ENCODE measurements around the gene SPON2. TPM values are rescaled to one million over a fixed set of nuclear protein-coding genes. Genes with fewer than 3 reads are reported as not detected.
A peak's percentile ranks its signal among the peaks of the same experiment; 100 is the strongest.

The SPON2 gene
- total RNA-seq, 1 donor from 2014 or later = 3.4 TPM

DNA sequence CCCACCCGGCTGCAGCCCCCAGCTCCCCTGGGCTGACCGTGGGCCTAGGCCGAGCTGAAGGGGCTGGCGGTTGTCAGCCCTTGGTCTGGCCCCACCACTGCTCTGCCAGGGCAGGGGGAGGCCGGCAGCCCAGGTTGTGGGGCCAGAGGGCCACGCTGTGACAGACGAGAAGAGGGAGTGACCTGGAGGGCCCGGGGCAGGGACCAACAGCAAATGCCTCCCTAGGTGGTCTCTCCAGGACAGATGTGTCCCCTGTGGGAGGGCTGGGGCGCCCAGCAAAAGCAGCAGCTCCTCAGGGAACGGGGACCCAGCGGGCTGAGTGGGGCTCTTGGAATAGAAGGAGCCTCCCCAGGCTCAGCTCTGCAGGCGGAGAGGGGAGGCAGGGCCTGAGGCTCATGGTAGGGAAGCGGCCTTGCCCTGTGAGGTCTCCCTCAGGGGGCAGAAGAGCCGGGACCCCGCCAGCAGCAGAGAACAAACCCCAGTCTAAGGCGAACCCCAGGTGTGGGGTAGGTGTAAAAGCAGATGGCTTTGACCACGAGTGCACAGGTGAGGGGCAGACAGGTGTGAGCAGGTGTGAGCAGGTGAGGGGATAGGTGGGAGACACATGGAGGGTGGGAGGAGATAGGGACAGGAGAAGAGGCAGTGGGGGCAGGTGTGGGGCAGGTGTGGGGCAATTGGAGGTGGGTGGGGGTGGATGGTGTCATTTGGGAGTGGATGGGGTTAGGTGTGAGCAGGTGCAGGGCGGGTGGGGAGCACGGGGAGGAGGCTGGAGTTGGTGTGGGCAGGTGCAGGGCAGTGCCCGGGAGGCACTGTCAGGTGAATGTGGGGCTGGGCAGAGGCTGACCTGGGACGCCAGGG, 34.1 kb upstream of the SPON2 start:
- peak; percentile 13 for DNase-seq
- POLR2A ChIA-PET = no interaction called here
- TF ChIP-seq, protein P1, sequence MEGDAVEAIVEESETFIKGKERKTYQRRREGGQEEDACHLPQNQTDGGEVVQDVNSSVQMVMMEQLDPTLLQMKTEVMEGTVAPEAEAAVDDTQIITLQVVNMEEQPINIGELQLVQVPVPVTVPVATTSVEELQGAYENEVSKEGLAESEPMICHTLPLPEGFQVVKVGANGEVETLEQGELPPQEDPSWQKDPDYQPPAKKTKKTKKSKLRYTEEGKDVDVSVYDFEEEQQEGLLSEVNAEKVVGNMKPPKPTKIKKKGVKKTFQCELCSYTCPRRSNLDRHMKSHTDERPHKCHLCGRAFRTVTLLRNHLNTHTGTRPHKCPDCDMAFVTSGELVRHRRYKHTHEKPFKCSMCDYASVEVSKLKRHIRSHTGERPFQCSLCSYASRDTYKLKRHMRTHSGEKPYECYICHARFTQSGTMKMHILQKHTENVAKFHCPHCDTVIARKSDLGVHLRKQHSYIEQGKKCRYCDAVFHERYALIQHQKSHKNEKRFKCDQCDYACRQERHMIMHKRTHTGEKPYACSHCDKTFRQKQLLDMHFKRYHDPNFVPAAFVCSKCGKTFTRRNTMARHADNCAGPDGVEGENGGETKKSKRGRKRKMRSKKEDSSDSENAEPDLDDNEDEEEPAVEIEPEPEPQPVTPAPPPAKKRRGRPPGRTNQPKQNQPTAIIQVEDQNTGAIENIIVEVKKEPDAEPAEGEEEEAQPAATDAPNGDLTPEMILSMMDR (IDR thresholded peaks at IDR 0.05) = no peak
- ATAC-seq (ENCODE audit: low read depth) = no peak
- Mint-ChIP-seq H3K9me3 (no peaks in the 10 kb centered on the region), H3K36me3 (ENCODE audit: low read depth) (peaks cover 13% of the 10 kb centered on the region), H3K27me3 (no peaks in the 10 kb centered on the region), H3K4me3 (no peak overlapping the region), H3K4me1 (peaks cover 32% of the 10 kb centered on the region), H3K27ac (no peak overlapping the region)
- CTCF ChIA-PET = no interaction called here
- intact Hi-C loops (cut with micrococcal nuclease) = no loop called here

GRCh38 chr4:1205586-1206298, 33.4 kb upstream of the SPON2 start:
- no peaks in the 10 kb centered on the region for H3K9me3 Mint-ChIP-seq
- TF ChIP-seq, protein P1 (IDR thresholded peaks at IDR 0.05) = no peak
- intact Hi-C loops (cut with micrococcal nuclease) = no loop called here
- peaks cover 7% of the 10 kb centered on the region for H3K36me3 Mint-ChIP-seq (ENCODE audit: low read depth)
- DNase-seq (peak; percentile 12), ATAC-seq (ENCODE audit: low read depth) (no peak)
- H3K4me3 Mint-ChIP-seq = no peak overlapping the region
- H3K27me3 Mint-ChIP-seq = no peaks in the 10 kb centered on the region
- ChIA-PET CTCF (no interaction called here), POLR2A (no interaction called here)
- H3K4me1 Mint-ChIP-seq = peaks cover 38% of the 10 kb centered on the region
- H3K27ac Mint-ChIP-seq = no peak overlapping the region

DNA sequence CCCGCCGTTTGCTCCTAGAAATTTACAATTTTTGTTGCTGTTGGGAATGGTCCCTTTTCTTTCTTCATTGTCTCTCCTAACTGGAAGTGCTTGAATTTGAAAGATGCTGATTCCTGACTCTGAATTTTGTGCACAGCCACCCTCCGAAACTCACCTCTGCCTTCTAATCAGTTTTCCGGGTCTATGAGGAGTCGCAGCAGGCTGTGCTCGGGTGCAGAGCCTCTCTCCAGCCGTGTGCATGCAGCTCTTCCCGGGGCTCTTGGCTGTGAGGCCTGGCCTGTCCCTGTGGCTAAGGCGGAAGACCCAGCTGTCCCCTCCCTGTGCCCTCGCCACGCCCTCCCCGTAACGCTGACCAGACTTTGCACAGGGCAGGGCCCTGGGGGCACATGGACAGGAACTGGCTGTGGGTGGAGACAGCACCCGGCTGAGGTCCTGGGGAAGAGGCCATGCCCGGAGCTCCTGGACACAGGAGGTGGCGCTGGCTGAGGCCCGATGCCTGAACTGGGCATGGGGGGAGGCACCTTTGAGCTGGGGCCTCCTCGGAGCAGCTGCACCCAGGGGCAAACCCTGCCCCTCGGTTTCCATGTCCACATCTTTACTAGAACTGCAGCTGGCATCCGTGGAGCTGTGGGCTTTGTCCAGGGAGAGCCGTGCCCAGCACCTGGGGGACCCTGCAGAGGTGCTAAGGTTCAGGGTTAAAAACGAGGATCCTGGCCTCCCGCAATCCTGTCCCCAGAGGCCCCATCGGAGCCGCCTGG, 32.6 kb upstream of the SPON2 start:
- H3K4me1 Mint-ChIP-seq = peaks cover 46% of the 10 kb centered on the region
- CTCF ChIA-PET = no interaction called here

GRCh38 chr4:1204286-1204827, 32.0 kb upstream of the SPON2 start:
- ChIA-PET POLR2A (interaction anchor here (0.7 to 1.5 kb wide), 3 partner anchors 33 to 194 kb away, joined by 3 to 7 read pairs (median 4); no protein-coding TSS in a partner anchor), CTCF (interaction anchor here (1.2 kb wide), 1 partner anchor 37 kb away, joined by 3 read pairs; no protein-coding TSS in a partner anchor)
- Mint-ChIP-seq H3K27ac (no peak overlapping the region), H3K27me3 (no peaks in the 10 kb centered on the region), H3K4me3 (no peak overlapping the region), H3K9me3 (no peaks in the 10 kb centered on the region), H3K36me3 (ENCODE audit: low read depth) (peaks cover 6% of the 10 kb centered on the region), H3K4me1 (peaks cover 45% of the 10 kb centered on the region)
- TF ChIP-seq, protein P1 (IDR thresholded peaks at IDR 0.05) = no peak
- intact Hi-C loops (cut with micrococcal nuclease) = no loop called here
- ATAC-seq (ENCODE audit: low read depth) (no peak), DNase-seq (no peak)

More for the DNA sequence above, 32.6 kb upstream of the SPON2 start:
- Mint-ChIP-seq H3K9me3 (no peaks in the 10 kb centered on the region), H3K27me3 (no peaks in the 10 kb centered on the region), H3K4me3 (no peak overlapping the region), H3K36me3 (ENCODE audit: low read depth) (peaks cover 7% of the 10 kb centered on the region), H3K27ac (no peak overlapping the region)
- DNase-seq (peak; percentile 11), ATAC-seq (ENCODE audit: low read depth) (no peak)
- TF ChIP-seq, protein P1 (IDR thresholded peaks at IDR 0.05) = no peak
- intact Hi-C loops (cut with micrococcal nuclease) = no loop called here
- POLR2A ChIA-PET = interaction anchor here (1.5 kb wide), 1 partner anchor 195 kb away, joined by 4 read pairs; no protein-coding TSS in a partner anchor

Data from activated B cell treated with CpG ODN at 0.5 μM for 24 hours (primary cell).